Lower lobe of right lung (tissue), 2 donors: ENCODE data around the gene RCSD1. TPM values are rescaled to one million over a fixed set of nuclear protein-coding genes. Genes with fewer than 3 reads are reported as not detected.

Source experiments
- ATAC-seq, 2 donors: fragments of 200-7000 bp; cut with Tn5 transposase; one replicate each; pipeline ENCODE4 v1.9.1; 2020 to 2022; ENCODE audit warnings: mild to moderate bottlenecking in 2 of 2, moderate library complexity in 2 of 2
- DNase-seq: peaks from one replicate; pipeline ENCODE4 v3.0.0-alpha.2; 2020
- H3K27ac ChIP-seq: fragments of 200-600 bp; one replicate; pipeline ENCODE4 v1.8.0; 2022
- H3K27me3 ChIP-seq: fragments of 200-600 bp; one replicate; pipeline ENCODE4 v1.8.0; 2022; ENCODE audit warnings: low read depth
- H3K36me3 ChIP-seq: fragments of 200-600 bp; one replicate; pipeline ENCODE4 v1.8.0; 2022; ENCODE audit warnings: mild to moderate bottlenecking
- H3K4me1 ChIP-seq: fragments of 200-600 bp; one replicate; pipeline ENCODE4 v1.8.0; 2022
- H3K4me3 ChIP-seq: fragments of 200-600 bp; one replicate; pipeline ENCODE4 v1.8.0; 2022; ENCODE audit warnings: mild to moderate bottlenecking
- H3K9me3 ChIP-seq: fragments of 200-600 bp; one replicate; pipeline ENCODE4 v1.8.0; 2022
- CTCF ChIP-seq: fragments of 200-600 bp; IDR thresholded peaks from one replicate; pipeline ENCODE4 v1.8.0; 2022; ENCODE audit warnings: antibody characterized with exemption, mild to moderate bottlenecking
- intact Hi-C: fragments of 100-400 bp; cut with DNase I; formaldehyde crosslinking; loops from one replicate; pipeline ENCODE4 v1.11.0; 2022
- total RNA-seq: library from RNA; stranded (reverse); fragmentation: NEBNext Ultra II Directional; extraction: Animal tissue kit (Norgen Biotek cat#: 25700); gene quantifications from one replicate; pipeline ENCODE4 v1.2.1, GENCODE V29; 2021
- donor health status: DM: no; HTN: yes; CAD: no; lungs with severe emphysema.

Gene RCSD1
- total RNA-seq, 1 donor from 2014 or later = 20.7 TPM

- no peak for DNase-seq
- H3K36me3 ChIP-seq = no peaks in the 10 kb centered on the region
- H3K4me3 ChIP-seq = no peak overlapping the region
- peaks cover 58% of the 10 kb centered on the region for H3K4me1 ChIP-seq
- H3K9me3 ChIP-seq = no peaks in the 10 kb centered on the region
- no peak for TF ChIP-seq CTCF
- peak in 1 of 2 donors; percentile 45 for ATAC-seq
- no peaks in the 10 kb centered on the region for H3K27me3 ChIP-seq
- intact Hi-C loops = no loop called here
- H3K27ac ChIP-seq = peak overlapping the region; percentile 54
These were observed 20.5 kb downstream of the RCSD1 start for GRCh38 chr1:167650269-167651160.

GRCh38 chr1:167651161-167651693 lies 21.2 kb downstream of the RCSD1 start:
- intact Hi-C loops = no loop called here
- Histone ChIP-seq H3K4me1 (peaks cover 63% of the 10 kb centered on the region), H3K4me3 (no peak overlapping the region), H3K36me3 (no peaks in the 10 kb centered on the region), H3K27me3 (no peaks in the 10 kb centered on the region), H3K9me3 (no peaks in the 10 kb centered on the region), H3K27ac (no peak overlapping the region)
- DNase-seq = no peak
- no peak for TF ChIP-seq CTCF
- no peak for ATAC-seq

GRCh38 chr1:167654975-167655575 lies 25.0 kb downstream of the RCSD1 start:
- Histone ChIP-seq H3K27ac (no peak overlapping the region), H3K36me3 (no peaks in the 10 kb centered on the region), H3K4me3 (no peak overlapping the region), H3K27me3 (no peaks in the 10 kb centered on the region), H3K9me3 (no peaks in the 10 kb centered on the region), H3K4me1 (peaks cover 44% of the 10 kb centered on the region)
- DNase-seq (no peak), ATAC-seq (no peak)
- TF ChIP-seq CTCF = no peak
- intact Hi-C loops = no loop called here

- Histone ChIP-seq H3K27me3 (no peaks in the 10 kb centered on the region), H3K4me3 (no peak overlapping the region), H3K36me3 (no peaks in the 10 kb centered on the region), H3K27ac (no peak overlapping the region), H3K4me1 (peaks cover 44% of the 10 kb centered on the region), H3K9me3 (no peaks in the 10 kb centered on the region)
- ATAC-seq (no peak), DNase-seq (no peak)
- intact Hi-C loops = no loop called here
- no peak for TF ChIP-seq CTCF
These were observed 26.6 kb downstream of the RCSD1 start for GRCh38 chr1:167656657-167657056.

GRCh38 chr1:167658574-167659328 lies 28.7 kb downstream of the RCSD1 start:
- Histone ChIP-seq H3K9me3 (no peaks in the 10 kb centered on the region), H3K36me3 (no peaks in the 10 kb centered on the region), H3K4me3 (no peak overlapping the region), H3K27ac (no peak overlapping the region), H3K27me3 (no peaks in the 10 kb centered on the region), H3K4me1 (peaks cover 60% of the 10 kb centered on the region)
- intact Hi-C loops = no loop called here
- ATAC-seq (no peak), DNase-seq (no peak)
- no peak for TF ChIP-seq CTCF
